HCT116 (cell line): ENCODE results near the gene ZDHHC19. TPM values are rescaled to one million over a fixed set of nuclear protein-coding genes. Genes with fewer than 3 reads are reported as not detected.

Source experiments
- ATAC-seq: fragments of 200-7000 bp; cut with Tn5 transposase; 2 replicates; pipeline ENCODE4 v1.9.1; 2020; ENCODE audit warnings: mild to moderate bottlenecking, moderate library complexity
- BruUV-seq: library from RNA; stranded (reverse); fragments of 400-500 nt; replicated peaks from 2 replicates; lab custom pipeline; 2021; lab: Mats Ljungman, UMichigan
- CTCF ChIA-PET: fragments of 300-600 bp; sonication (Branson Sonifier 250); formaldehyde crosslinking; loops from one replicate; lab custom pipeline; 2021; ENCODE audit warnings: antibody characterized with exemption; lab: Charles Lee
- POLR2A ChIA-PET: fragments of 300-600, 350-600 bp; sonication (Branson Sonifier 250); formaldehyde crosslinking; loops from one replicate; lab custom pipeline; 2021; ENCODE audit warnings: antibody characterized with exemption; lab: Charles Lee
- RAD21 ChIA-PET, 2 experiments: fragments of 300-600 bp; sonication (Branson Sonifier 250); formaldehyde crosslinking; loops; one replicate each; lab custom pipeline; 2023; ENCODE audit warnings: low total read pairs in 2 of 2; ENCODE audit not compliant: uncharacterized antibody in 2 of 2, unreplicated experiment in 2 of 2, low non-redundant PET in 1 of 2; lab: Charles Lee
- DNase-seq: peaks from one replicate; pipeline ENCODE4 v3.0.0-alpha.2; 2010; ENCODE audit warnings: low read depth, low spot score
- H2AFZ ChIP-seq: fragments of 200-600 bp; shearing (Covaris generic), sonication (generic); 2 replicates; pipeline ENCODE4 v1.6.1; 2017; ENCODE audit warnings: low read depth, mixed run types, mixed read lengths, antibody characterized with exemption, low read length; ENCODE audit not compliant: poor library complexity, severe bottlenecking
- H3K27ac ChIP-seq: 2 replicates; pipeline ENCODE4 v1.5.1; 2012; ENCODE audit warnings: low read depth, low read length
- H3K27me3 ChIP-seq: fragments of 200-600 bp; sonication (generic); 2 replicates; pipeline ENCODE4 v1.6.1; 2016; ENCODE audit warnings: mixed run types, low read length, mixed read lengths; ENCODE audit not compliant: insufficient read depth
- H3K36me3 ChIP-seq, 2 experiments: fragments of 200-500 bp in 1 of 2; fragments of 200-600 bp in 1 of 2; sonication (Bioruptor generic) in 1 of 2; sonication (generic) in 1 of 2; 2 replicates each; pipeline versions ENCODE4 v1.5.1 to v1.6.1; 2014 to 2016; ENCODE audit warnings: low read length in 2 of 2, inconsistent platforms in 1 of 2, mixed read lengths in 1 of 2, mixed run types in 1 of 2; ENCODE audit not compliant: insufficient read depth in 2 of 2, control insufficient read depth in 1 of 2
- H3K4me1 ChIP-seq, 2 experiments: fragments of 200-600 bp in 1 of 2; sonication (generic) in 1 of 2; 2 replicates each; pipeline versions ENCODE4 v1.5.1 to v1.6.1; 2012 to 2017; ENCODE audit warnings: low read length in 2 of 2, inconsistent platforms in 1 of 2, mild to moderate bottlenecking in 1 of 2, mixed read lengths in 1 of 2, mixed run types in 1 of 2, moderate library complexity in 1 of 2; ENCODE audit not compliant: insufficient read depth in 2 of 2, control insufficient read depth in 1 of 2
- H3K4me2 ChIP-seq: fragments of 200-600 bp; sonication (generic); 2 replicates; pipeline ENCODE4 v1.6.1; 2017; ENCODE audit warnings: mixed run types, low read length, mixed read lengths
- H3K4me3 ChIP-seq, 2 experiments: fragments of 200-600 bp in 1 of 2; sonication (generic) in 1 of 2; replicated peaks in 1 of 2; 2 replicates each; pipeline ENCODE4 v1.5.1; 2011 to 2016; ENCODE audit warnings: low read length in 2 of 2, control low read depth in 1 of 2, low read depth in 1 of 2, mild to moderate bottlenecking in 1 of 2, mixed read lengths in 1 of 2, mixed run types in 1 of 2
- H3K79me2 ChIP-seq: fragments of 200-600 bp; sonication (generic); 2 replicates; pipeline ENCODE4 v1.6.1; 2017; ENCODE audit warnings: mild to moderate bottlenecking, mixed run types, low read length, moderate library complexity, mixed read lengths; ENCODE audit not compliant: insufficient read depth
- H3K9ac ChIP-seq: fragments of 200-600 bp; sonication (generic); 2 replicates; pipeline ENCODE4 v1.6.1; 2016; ENCODE audit warnings: low read length, mixed read lengths
- H3K9me2 ChIP-seq: fragments of 200-600 bp; sonication (generic), shearing (Covaris generic); 2 replicates; pipeline ENCODE4 v1.6.1; 2017; ENCODE audit warnings: mixed run types, mild to moderate bottlenecking, moderate library complexity; ENCODE audit not compliant: insufficient read depth
- H3K9me3 ChIP-seq, 2 experiments: fragments of 200-500 bp in 1 of 2; fragments of 200-600 bp in 1 of 2; sonication (Bioruptor generic) in 1 of 2; sonication (generic) in 1 of 2; 2 replicates each; pipeline ENCODE4 v1.6.1; 2014 to 2017; ENCODE audit warnings: low read length in 2 of 2, mixed read lengths in 2 of 2, inconsistent platforms in 1 of 2, low read depth in 1 of 2, mild to moderate bottlenecking in 1 of 2, mixed run types in 1 of 2, moderate library complexity in 1 of 2; ENCODE audit not compliant: control insufficient read depth in 1 of 2, insufficient read depth in 1 of 2
- H4K20me1 ChIP-seq: fragments of 200-600 bp; sonication (generic), shearing (Covaris generic); 2 replicates; pipeline ENCODE4 v1.6.1; 2017; ENCODE audit warnings: mixed run types, mild to moderate bottlenecking, moderate library complexity; ENCODE audit not compliant: insufficient read depth
- ATF3 ChIP-seq: IDR thresholded peaks from 2 replicates; pipeline ENCODE4 v1.6.1; 2012
- CTCF ChIP-seq, 3 experiments: fragments of 200-600 bp in 1 of 3; sonication (generic) in 1 of 3; IDR thresholded peaks in 2 of 3; conservative IDR thresholded peaks in 1 of 3; 2 replicates each; pipeline ENCODE4 v1.5.1; 2012 to 2017; ENCODE audit warnings: low read depth in 2 of 3, low read length in 2 of 3, antibody characterized with exemption in 1 of 3, borderline replicate concordance in 1 of 3, control low read depth in 1 of 3, mild to moderate bottlenecking in 1 of 3, mixed read lengths in 1 of 3, mixed run types in 1 of 3, moderate library complexity in 1 of 3; ENCODE audit not compliant: insufficient read depth in 1 of 3
- EGR1 ChIP-seq: IDR thresholded peaks from 2 replicates; pipeline ENCODE4 v1.6.1; 2012; ENCODE audit warnings: low read depth
- ELF1 ChIP-seq: IDR thresholded peaks from 2 replicates; pipeline ENCODE4 v1.6.1; 2012; ENCODE audit warnings: low read depth, borderline replicate concordance
- EZH2phosphoT487 ChIP-seq: fragments of 200-600 bp; IDR thresholded peaks from 2 replicates; pipeline ENCODE4 v1.6.1; 2018; ENCODE audit warnings: antibody characterized with exemption, borderline replicate concordance
- FOSL1 ChIP-seq: IDR thresholded peaks from 2 replicates; pipeline ENCODE4 v1.6.1; 2012; ENCODE audit warnings: low read depth
- POLR2AphosphoS5 ChIP-seq: IDR thresholded peaks from 2 replicates; pipeline ENCODE4 v1.6.1; 2011; ENCODE audit warnings: mild to moderate bottlenecking, low read depth, low read length, moderate library complexity
- REST ChIP-seq: IDR thresholded peaks from 2 replicates; pipeline ENCODE4 v1.6.1; 2012; ENCODE audit warnings: low read depth
- SIN3A ChIP-seq: IDR thresholded peaks from 2 replicates; pipeline ENCODE4 v1.6.1; 2012; ENCODE audit warnings: low read depth
- SP1 ChIP-seq: IDR thresholded peaks from 2 replicates; pipeline ENCODE4 v1.6.1; 2012; ENCODE audit warnings: low read depth
- SRF ChIP-seq: IDR thresholded peaks from 2 replicates; pipeline ENCODE4 v1.6.1; 2012; ENCODE audit warnings: low read depth
- TCF7L2 ChIP-seq: IDR thresholded peaks from 2 replicates; pipeline ENCODE4 v1.7.0; 2011; ENCODE audit warnings: borderline replicate concordance, inconsistent platforms; ENCODE audit not compliant: insufficient read depth, insufficient read length; ENCODE audit errors: extremely low read depth
- YY1 ChIP-seq: IDR thresholded peaks from 2 replicates; pipeline ENCODE4 v1.6.1; 2011; ENCODE audit warnings: low read length, low read depth, moderate library complexity, mild to moderate bottlenecking; ENCODE audit not compliant: insufficient replicate concordance; ENCODE audit errors: extremely low read depth
- ZFX ChIP-seq: fragments of 450-650 bp; IDR thresholded peaks from 2 replicates; pipeline ENCODE4 v1.6.1; 2017
- intact Hi-C: fragments of 100-400 bp; cut with micrococcal nuclease; formaldehyde crosslinking; loops from 2 replicates; pipeline ENCODE4 v1.10.0; 2022
- total RNA-seq: library from RNA; stranded (reverse); gene quantifications from one replicate; pipeline ENCODE4 v1.2.1, GENCODE V29; 2021; ENCODE audit not compliant: unreplicated experiment

Gene ZDHHC19
- total RNA-seq, 1 experiment from 2014 or later = not detected

- TF ChIP-seq CTCF (IDR thresholded peaks at IDR 0.05 in 2 of 3, conservative IDR thresholded peaks at IDR 0.05 in 1 of 3; ENCODE audit: borderline replicate concordance in 1 of 3, insufficient read depth in 1 of 3, low read depth in 2 of 3, low read length in 2 of 3) = no peak
- no peak for TF ChIP-seq SP1
- TF ChIP-seq EZH2phosphoT487 = no peak
- no peak for TF ChIP-seq ZFX
- TF ChIP-seq REST = no peak
- TF ChIP-seq POLR2AphosphoS5 = no peak
- no peak for TF ChIP-seq TCF7L2
- TF ChIP-seq FOSL1 = no peak
- no peak for TF ChIP-seq YY1
- TF ChIP-seq EGR1 = no peak
- no peak for TF ChIP-seq ATF3
- no peak for TF ChIP-seq SRF
- TF ChIP-seq SIN3A = no peak
- no peak for TF ChIP-seq ELF1
- Histone ChIP-seq H3K79me2 (no peaks in the 10 kb centered on the region), H3K4me3 (no peak overlapping the region), H3K36me3 (no peaks in the 10 kb centered on the region), H3K27me3 (no peaks in the 10 kb centered on the region), H3K27ac (no peak overlapping the region), H4K20me1 (no peaks in the 10 kb centered on the region), H3K4me2 (no peak overlapping the region), H3K9me3 (no peaks in the 10 kb centered on the region), H3K9me2 (no peaks in the 10 kb centered on the region), H2AFZ (no peak overlapping the region), H3K4me1 (no peaks in the 10 kb centered on the region; a peak in 1 of 4 replicates), H3K9ac (no peak overlapping the region)
- no TSS peak for BruUV-seq
- ATAC-seq (no peak), DNase-seq (no peak)
- ChIA-PET POLR2A (no interaction called here), RAD21 (no interaction called here), CTCF (no interaction called here)
- intact Hi-C loops = no loop called here
Observed at GRCh38 chr3:196193133-196193735, 18.0 kb downstream of the ZDHHC19 start.
